CD4-positive, alpha-beta T cell (primary cell): ENCODE results near the gene MDM1. TPM values are rescaled to one million over a fixed set of nuclear protein-coding genes. Genes with fewer than 3 reads are reported as not detected.

ENCODE experiments used
- ATAC-seq: fragments of 200-7000 bp; cut with Tn5 transposase; one replicate; pipeline ENCODE4 v1.10.0; 2022; ENCODE audit warnings: mild to moderate bottlenecking; ENCODE audit not compliant: poor library complexity
- CTCF ChIA-PET: fragments of 350-600 bp; sonication (Branson Sonifier 250); formaldehyde crosslinking; loops from one replicate; lab custom pipeline; 2021; ENCODE audit warnings: antibody characterized with exemption, inconsistent platforms; lab: Charles Lee
- POLR2A ChIA-PET: fragments of 350-600 bp; sonication (Branson Sonifier 250); formaldehyde crosslinking; loops from one replicate; lab custom pipeline; 2021; ENCODE audit warnings: antibody characterized with exemption, inconsistent platforms; lab: Charles Lee
- DNase-seq, 14 experiments: peaks; one replicate each; pipeline ENCODE4 v3.0.0-alpha.2; 2013 to 2020; ENCODE audit warnings: mixed read lengths in 2 of 14
- H3K27ac ChIP-seq, 2 donors: one replicate each; pipeline versions ENCODE4 v1.5.1 to v1.7.0; 2013; ENCODE audit warnings: low read length in 2 of 2, low read depth in 1 of 2, mild to moderate bottlenecking in 1 of 2
- H3K27me3 ChIP-seq, 2 experiments: 1 replicate in 1 of 2; 2 replicates in 1 of 2; pipeline versions ENCODE4 v1.6.1 to v1.7.0; 2013; ENCODE audit warnings: low read length in 2 of 2, control low read depth in 1 of 2, mild to moderate bottlenecking in 1 of 2, moderate library complexity in 1 of 2; ENCODE audit not compliant: insufficient read depth in 2 of 2, control insufficient read depth in 1 of 2
- H3K36me3 ChIP-seq: one replicate; pipeline ENCODE4 v1.6.1; 2013; ENCODE audit warnings: low read length, control low read depth; ENCODE audit not compliant: insufficient read depth
- H3K4me1 ChIP-seq: one replicate; pipeline ENCODE4 v1.6.1; 2013; ENCODE audit warnings: low read length, control low read depth; ENCODE audit not compliant: insufficient read depth
- H3K4me3 ChIP-seq: one replicate; pipeline ENCODE4 v1.5.1; 2013; ENCODE audit warnings: mild to moderate bottlenecking, low read length, moderate library complexity
- H3K9me3 ChIP-seq, 2 experiments: 1 replicate in 1 of 2; 2 replicates in 1 of 2; pipeline versions ENCODE4 v1.6.1 to v1.7.0; 2013; ENCODE audit warnings: low read length in 2 of 2, mild to moderate bottlenecking in 2 of 2, control low read depth in 1 of 2, moderate library complexity in 1 of 2; ENCODE audit not compliant: control insufficient read depth in 1 of 2, insufficient read depth in 1 of 2
- H3K27ac Mint-ChIP-seq: one replicate; pipeline ENCODE4 v1.8.0; 2020; ENCODE audit warnings: mixed read lengths
- H3K27me3 Mint-ChIP-seq: one replicate; pipeline ENCODE4 v1.8.0; 2021; ENCODE audit warnings: mixed read lengths
- H3K36me3 Mint-ChIP-seq: one replicate; pipeline ENCODE4 v1.8.0; 2021; ENCODE audit warnings: low read depth, mixed read lengths
- H3K4me1 Mint-ChIP-seq: one replicate; pipeline ENCODE4 v1.8.0; 2021; ENCODE audit warnings: low read depth, mixed read lengths
- H3K4me3 Mint-ChIP-seq: one replicate; pipeline ENCODE4 v1.8.0; 2020; ENCODE audit warnings: mild to moderate bottlenecking, mixed read lengths
- H3K9me3 Mint-ChIP-seq: one replicate; pipeline ENCODE4 v1.8.0; 2020; ENCODE audit warnings: mixed read lengths
- CTCF ChIP-seq: fragments of 200-600 bp; IDR thresholded peaks from one replicate; pipeline ENCODE4 v1.8.0; 2022; ENCODE audit warnings: antibody characterized with exemption, mild to moderate bottlenecking
- intact Hi-C, 2 experiments: fragments of 100-400 bp; cut with DNase I in 1 of 2; cut with micrococcal nuclease in 1 of 2; formaldehyde crosslinking; loops; one replicate each; pipeline versions ENCODE4 v1.15.1 to v1.9.0; 2023 to 2025; cut with DNase I, micrococcal nuclease
- total RNA-seq, 174 experiments: library from RNA in 2 of 174; stranded (reverse) in 2 of 174; gene quantifications; one replicate each; pipeline ENCODE4 v1.2.3 and lab custom pipeline; 2021 to 2026

MDM1 gene
- total RNA-seq, 2 experiments from 2014 or later, result 11.0 to 11.6 TPM

- intact Hi-C loops, result no loop called here
- no peaks in the 10 kb centered on the region for H3K36me3 Mint-ChIP-seq
- peaks cover 28% of the 10 kb centered on the region for H3K4me1 ChIP-seq
- DNase-seq, result no peak
- H3K4me1 Mint-ChIP-seq, result peaks cover 40% of the 10 kb centered on the region
- H3K4me3 ChIP-seq, result no peak overlapping the region
- CTCF ChIA-PET, result interaction anchor here (1.0 kb wide), 1 partner anchor 10 kb away, joined by 4 read pairs; no protein-coding TSS in a partner anchor
- H3K27ac Mint-ChIP-seq, result no peak overlapping the region
- no peak for TF ChIP-seq CTCF
- no peaks in the 10 kb centered on the region for H3K36me3 ChIP-seq
- no peaks in the 10 kb centered on the region for H3K9me3 Mint-ChIP-seq
- no peaks in the 10 kb centered on the region for H3K27me3 ChIP-seq
- no peak overlapping the region for H3K4me3 Mint-ChIP-seq
- POLR2A ChIA-PET, result interaction anchor here (2.5 kb wide), 1 partner anchor 11 kb away, joined by 30 read pairs; no protein-coding TSS in a partner anchor
- no peak for ATAC-seq
- no peaks in the 10 kb centered on the region for H3K27me3 Mint-ChIP-seq
- H3K27ac ChIP-seq, result no peak overlapping the region
- no peaks in the 10 kb centered on the region for H3K9me3 ChIP-seq
Observed at GRCh38 chr12:68375756-68376695, 43.9 kb upstream of the MDM1 start.

GRCh38 chr12:68374307-68374982 lies 42.3 kb upstream of the MDM1 start:
- H3K4me1 Mint-ChIP-seq, result peaks cover 53% of the 10 kb centered on the region
- no peaks in the 10 kb centered on the region for H3K36me3 Mint-ChIP-seq
- Histone ChIP-seq H3K27me3 (no peaks in the 10 kb centered on the region), H3K9me3 (no peaks in the 10 kb centered on the region), H3K27ac (no peak overlapping the region), H3K4me1 (peaks cover 31% of the 10 kb centered on the region), H3K36me3 (no peaks in the 10 kb centered on the region), H3K4me3 (no peak overlapping the region)
- peak overlapping the region; percentile 60 for H3K4me3 Mint-ChIP-seq
- TF ChIP-seq CTCF, result no peak
- no peaks in the 10 kb centered on the region for H3K27me3 Mint-ChIP-seq
- H3K9me3 Mint-ChIP-seq, result no peaks in the 10 kb centered on the region
- ChIA-PET CTCF (interaction anchor here (1.4 kb wide), 1 partner anchor 236 kb away, joined by 3 read pairs; no protein-coding TSS in a partner anchor), POLR2A (interaction anchor here (0.8 to 2.5 kb wide), 7 partner anchors 10 to 433 kb away, joined by 3 to 30 read pairs (median 7); partner anchors contain the start of genes MDM2 and RAP1B)
- peak in 12 of 14 experiments; percentile 20 to 81 (median 40) for DNase-seq
- peak; percentile 88 for ATAC-seq
- intact Hi-C loops, result no loop called here
- peak overlapping the region; percentile 84 for H3K27ac Mint-ChIP-seq

GRCh38 chr12:68370667-68371066 lies 38.5 kb upstream of the MDM1 start:
- H3K9me3 Mint-ChIP-seq, result no peaks in the 10 kb centered on the region
- intact Hi-C loops, result no loop called here
- no peaks in the 10 kb centered on the region for H3K36me3 ChIP-seq
- no peak for TF ChIP-seq CTCF
- no peak overlapping the region for H3K27ac Mint-ChIP-seq
- no peaks in the 10 kb centered on the region for H3K36me3 Mint-ChIP-seq
- H3K4me3 ChIP-seq, result no peak overlapping the region
- DNase-seq, result no peak
- no peak overlapping the region for H3K4me3 Mint-ChIP-seq
- no peaks in the 10 kb centered on the region for H3K27me3 ChIP-seq
- CTCF ChIA-PET, result no interaction called here
- no peak for ATAC-seq
- H3K4me1 Mint-ChIP-seq, result peaks cover 78% of the 10 kb centered on the region
- peaks cover 56% of the 10 kb centered on the region for H3K4me1 ChIP-seq
- H3K27me3 Mint-ChIP-seq, result no peaks in the 10 kb centered on the region
- POLR2A ChIA-PET, result interaction anchor here (0.6 kb wide), 1 partner anchor 266 kb away, joined by 3 read pairs; no protein-coding TSS in a partner anchor
- no peak overlapping the region for H3K27ac ChIP-seq
- H3K9me3 ChIP-seq, result no peaks in the 10 kb centered on the region
